Ascending aorta (tissue), 2 donors: ENCODE data around the gene METTL27. TPM values are rescaled to one million over a fixed set of nuclear protein-coding genes. Genes with fewer than 3 reads are reported as not detected.

Source experiments
- DNase-seq, 2 donors: peaks; one replicate each; pipeline ENCODE4 v3.0.0-alpha.2; 2019; ENCODE audit warnings: low spot score in 2 of 2
- H3K27ac ChIP-seq, 2 donors: fragments of 200-600 bp; sonication (generic); one replicate each; pipeline ENCODE4 v1.5.1; 2016 to 2017; ENCODE audit warnings: mild to moderate bottlenecking in 1 of 2
- H3K27me3 ChIP-seq: fragments of 200-600 bp; sonication (generic); one replicate; pipeline ENCODE4 v1.5.1; 2017
- H3K36me3 ChIP-seq, 2 donors: fragments of 200-600 bp; sonication (generic); one replicate each; pipeline ENCODE4 v1.5.1; 2016
- H3K4me1 ChIP-seq, 2 donors: fragments of 200-600 bp; sonication (generic); one replicate each; pipeline ENCODE4 v1.5.1; 2016 to 2017; ENCODE audit warnings: mild to moderate bottlenecking in 1 of 2
- H3K4me3 ChIP-seq, 2 donors: fragments of 200-600 bp; sonication (generic); one replicate each; pipeline ENCODE4 v1.5.1; 2016 to 2017; ENCODE audit warnings: mild to moderate bottlenecking in 1 of 2
- H3K9me3 ChIP-seq, 2 donors: fragments of 200-600 bp; sonication (generic); one replicate each; pipeline ENCODE4 v1.5.1; 2016
- intact Hi-C: fragments of 100-400 bp; cut with DNase I; formaldehyde crosslinking; loops from one replicate; pipeline ENCODE4 v1.15.1; 2023
- total RNA-seq: library from RNA; depleted of rRNA; stranded (reverse); fragments of >200 nt; gene quantifications from one replicate; pipeline ENCODE4 v1.1.0, GENCODE V29; 2016
- TF ChIP-seq, protein P1 (sequence below), 3 experiments: fragments of 200-600 bp in 2 of 3; fragments of 450-650 bp in 1 of 3; sonication (generic) in 2 of 3; IDR thresholded peaks; one replicate each; pipeline ENCODE4 v1.5.1; 2016 to 2019; ENCODE audit warnings: antibody characterized with exemption in 3 of 3, mild to moderate bottlenecking in 1 of 3, moderate library complexity in 1 of 3

METTL27 gene
- total RNA-seq, 1 donor from 2014 or later = not detected

DNA sequence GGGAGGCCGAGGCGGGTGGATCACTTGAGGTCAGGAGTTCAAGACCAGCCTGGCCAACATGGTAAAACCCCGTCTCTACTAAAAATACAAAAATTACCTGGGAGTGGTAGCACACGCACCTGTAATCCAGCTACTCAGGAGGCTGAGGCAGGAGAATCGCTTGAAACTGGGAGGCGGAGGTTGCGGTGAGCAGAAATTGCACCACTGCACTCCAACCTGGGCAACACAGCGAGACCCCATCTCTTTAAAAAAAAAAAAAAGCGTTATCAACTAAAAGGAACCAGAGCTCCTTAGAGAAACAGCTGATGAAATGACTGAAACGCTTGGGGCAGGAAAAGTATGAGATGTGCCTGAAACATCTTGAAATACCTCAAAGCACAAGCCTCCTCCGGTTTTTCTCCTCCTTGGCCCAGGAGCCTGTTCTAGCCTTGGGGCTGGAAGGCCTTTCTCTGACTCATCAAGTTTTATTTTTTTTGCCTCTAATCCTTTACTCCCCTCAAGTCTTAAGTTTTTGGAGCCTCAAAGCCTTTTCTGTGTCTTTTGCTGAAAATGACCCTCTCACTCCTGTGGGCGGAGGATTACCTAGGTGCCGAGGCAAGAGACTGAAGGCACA is 2.6 kb upstream of the METTL27 start:
- no peak overlapping the region for H3K4me3 ChIP-seq
- H3K27me3 ChIP-seq = no peaks in the 10 kb centered on the region
- TF ChIP-seq, protein P1, sequence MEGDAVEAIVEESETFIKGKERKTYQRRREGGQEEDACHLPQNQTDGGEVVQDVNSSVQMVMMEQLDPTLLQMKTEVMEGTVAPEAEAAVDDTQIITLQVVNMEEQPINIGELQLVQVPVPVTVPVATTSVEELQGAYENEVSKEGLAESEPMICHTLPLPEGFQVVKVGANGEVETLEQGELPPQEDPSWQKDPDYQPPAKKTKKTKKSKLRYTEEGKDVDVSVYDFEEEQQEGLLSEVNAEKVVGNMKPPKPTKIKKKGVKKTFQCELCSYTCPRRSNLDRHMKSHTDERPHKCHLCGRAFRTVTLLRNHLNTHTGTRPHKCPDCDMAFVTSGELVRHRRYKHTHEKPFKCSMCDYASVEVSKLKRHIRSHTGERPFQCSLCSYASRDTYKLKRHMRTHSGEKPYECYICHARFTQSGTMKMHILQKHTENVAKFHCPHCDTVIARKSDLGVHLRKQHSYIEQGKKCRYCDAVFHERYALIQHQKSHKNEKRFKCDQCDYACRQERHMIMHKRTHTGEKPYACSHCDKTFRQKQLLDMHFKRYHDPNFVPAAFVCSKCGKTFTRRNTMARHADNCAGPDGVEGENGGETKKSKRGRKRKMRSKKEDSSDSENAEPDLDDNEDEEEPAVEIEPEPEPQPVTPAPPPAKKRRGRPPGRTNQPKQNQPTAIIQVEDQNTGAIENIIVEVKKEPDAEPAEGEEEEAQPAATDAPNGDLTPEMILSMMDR (IDR thresholded peaks at IDR 0.05) = no peak
- H3K4me1 ChIP-seq = peaks cover 0 to 5% of the 10 kb centered on the region in 2 donors
- DNase-seq = no peak
- no peaks in the 10 kb centered on the region for H3K36me3 ChIP-seq
- no peaks in the 10 kb centered on the region for H3K9me3 ChIP-seq
- intact Hi-C loops = no loop called here
- H3K27ac ChIP-seq = no peak overlapping the region

DNA sequence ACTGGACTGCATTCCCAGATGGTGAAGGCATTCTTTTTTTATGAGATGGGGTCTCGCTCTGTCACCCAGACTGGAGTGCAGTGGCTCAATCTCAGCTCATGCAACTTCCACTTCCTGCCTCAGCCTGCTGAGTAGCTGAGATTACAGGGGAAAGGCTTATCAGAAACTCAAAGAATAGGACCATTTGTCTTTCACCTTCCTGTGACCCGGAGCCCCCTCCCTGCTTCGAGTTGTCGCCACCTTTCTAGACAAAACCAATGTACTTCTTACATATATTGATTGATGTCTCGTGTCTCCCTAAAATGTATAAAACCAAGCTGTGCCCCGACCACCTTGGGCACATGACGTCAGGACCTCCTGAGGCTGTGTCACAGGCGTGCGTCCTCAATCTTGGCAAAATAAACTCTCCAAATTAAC is 1.8 kb upstream of the METTL27 start:
- intact Hi-C loops = no loop called here
- TF ChIP-seq, protein P1 (IDR thresholded peaks at IDR 0.05) = no peak
- Histone ChIP-seq H3K9me3 (no peaks in the 10 kb centered on the region), H3K27ac (no peak overlapping the region), H3K27me3 (no peaks in the 10 kb centered on the region), H3K36me3 (no peaks in the 10 kb centered on the region), H3K4me1 (peaks cover 0 to 5% of the 10 kb centered on the region in 2 donors), H3K4me3 (no peak overlapping the region)
- DNase-seq = no peak

DNA sequence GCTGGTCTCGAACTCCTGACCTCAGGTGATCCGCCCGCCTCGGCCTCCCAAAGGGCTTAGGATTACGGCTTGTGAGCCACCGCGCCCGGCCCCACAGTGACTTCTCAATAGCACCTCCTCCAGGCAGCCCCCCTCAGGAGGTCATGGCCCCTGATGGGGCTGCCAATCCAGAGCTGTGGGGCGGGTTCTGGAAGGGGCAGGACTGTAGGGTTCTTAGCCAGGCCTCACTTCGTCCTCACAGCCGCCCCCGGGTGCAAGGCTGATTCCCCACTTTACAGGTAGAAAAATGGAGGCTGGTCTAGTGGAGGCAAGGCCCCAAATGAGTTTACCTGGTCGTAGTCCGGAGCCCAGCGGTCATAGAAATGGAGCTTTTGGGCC is 638 bp downstream of the METTL27 start:
- intact Hi-C loops = loop anchor here (1.0 kb wide), 1 partner anchor 10 kb away; no protein-coding TSS in a partner anchor
- peak overlapping the region in 1 of 2 donors; percentile 68 for H3K27ac ChIP-seq
- TF ChIP-seq, protein P1 (IDR thresholded peaks at IDR 0.05) = no peak

DNA sequence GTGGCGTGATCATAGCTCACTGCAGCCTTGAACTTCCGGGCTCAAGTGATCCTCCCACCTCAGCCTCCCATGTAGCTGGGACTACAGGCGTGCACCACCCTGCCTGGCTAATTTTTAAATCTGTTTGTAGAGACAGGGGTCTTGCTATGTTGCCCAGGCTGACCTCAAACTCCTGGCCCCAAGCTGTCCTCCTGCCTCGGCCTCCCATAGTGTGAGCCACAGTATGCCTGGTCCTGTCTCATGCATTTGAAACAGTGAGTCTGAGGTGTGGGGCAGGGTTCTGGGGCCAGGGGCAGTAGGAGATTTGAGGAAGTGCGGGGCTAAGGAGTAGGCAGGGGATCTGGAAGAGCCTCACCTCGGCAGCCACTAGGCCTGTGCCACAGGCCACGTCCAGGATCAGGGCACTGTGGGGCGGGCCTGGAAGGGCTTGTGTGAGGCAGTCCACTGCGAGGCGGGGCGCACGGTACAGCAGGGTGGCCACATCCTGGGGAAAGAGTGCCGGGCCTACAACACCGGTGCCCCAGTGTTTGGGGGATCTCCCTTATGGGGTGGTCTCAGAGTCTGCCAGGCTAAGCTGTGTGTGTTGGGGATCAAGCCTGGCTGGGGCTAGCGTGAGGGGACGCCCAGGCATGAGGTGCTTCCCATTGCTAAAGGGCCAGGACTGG is 1.5 kb downstream of the METTL27 start:
- Histone ChIP-seq H3K9me3 (no peaks in the 10 kb centered on the region), H3K4me3 (no peak overlapping the region), H3K27ac (no peak overlapping the region), H3K4me1 (peaks cover 0 to 5% of the 10 kb centered on the region in 2 donors), H3K36me3 (no peaks in the 10 kb centered on the region), H3K27me3 (no peaks in the 10 kb centered on the region)
- TF ChIP-seq, protein P1 (IDR thresholded peaks at IDR 0.05) = no peak
- intact Hi-C loops = no loop called here
- DNase-seq = no peak

More for the DNA sequence above, 638 bp downstream of the METTL27 start:
- peaks cover 0 to 5% of the 10 kb centered on the region in 2 donors for H3K4me1 ChIP-seq
- no peaks in the 10 kb centered on the region for H3K9me3 ChIP-seq
- no peak for DNase-seq
- no peaks in the 10 kb centered on the region for H3K36me3 ChIP-seq
- H3K4me3 ChIP-seq = peak overlapping the region; percentile 66 to 89
- H3K27me3 ChIP-seq = no peaks in the 10 kb centered on the region

DNA sequence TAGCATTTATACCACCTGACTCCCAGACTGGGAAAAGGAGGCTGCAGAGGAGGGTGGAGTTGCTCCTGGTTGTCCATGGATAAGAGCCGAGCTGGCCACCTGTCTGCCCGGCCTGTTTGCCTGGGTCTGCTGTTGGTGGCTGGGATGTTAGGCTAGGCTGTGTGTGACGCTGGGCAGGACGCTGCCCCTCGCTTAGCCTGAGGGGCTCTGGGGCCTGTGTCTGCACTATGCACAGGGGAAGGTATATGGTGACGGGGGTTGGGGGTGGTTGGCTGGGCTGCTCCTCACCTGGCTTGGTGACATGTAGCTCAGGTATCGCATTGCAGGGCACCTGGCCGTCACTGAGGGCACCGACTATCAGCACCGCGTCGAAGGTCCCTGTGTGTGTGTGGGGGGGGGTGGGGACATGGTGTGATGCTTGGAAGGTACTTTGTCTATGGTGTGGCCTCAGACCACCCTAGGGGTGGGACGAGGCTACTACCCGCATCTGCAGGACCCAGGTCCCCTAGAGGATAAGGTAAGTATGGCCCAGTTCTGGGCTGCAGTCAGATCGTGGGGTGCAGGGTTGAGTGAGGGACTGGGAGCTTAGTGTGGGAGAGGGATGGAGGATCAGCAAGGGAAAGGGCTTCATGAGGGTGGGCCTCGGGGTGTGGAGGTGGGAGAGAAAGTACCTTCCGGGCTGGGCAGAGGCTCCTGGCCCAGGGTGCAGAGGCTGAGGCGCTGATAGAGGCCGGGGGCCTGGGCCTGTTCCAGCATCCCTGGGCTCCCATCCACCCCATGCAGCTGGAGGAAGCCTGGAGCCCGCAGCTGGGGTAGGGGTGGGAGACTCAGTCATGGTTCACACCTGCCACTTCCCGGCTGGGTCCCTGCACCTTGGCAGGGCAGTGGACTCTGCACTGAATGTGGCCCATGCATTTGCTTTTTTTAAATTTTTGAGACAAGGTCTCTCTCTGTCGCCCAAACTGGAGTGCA is 2.3 kb downstream of the METTL27 start:
- intact Hi-C loops = no loop called here

More for the DNA sequence above, 2.3 kb downstream of the METTL27 start:
- no peak for DNase-seq
- TF ChIP-seq, protein P1 (IDR thresholded peaks at IDR 0.05) = no peak
- Histone ChIP-seq H3K27ac (no peak overlapping the region), H3K4me1 (peaks cover 0 to 5% of the 10 kb centered on the region in 2 donors), H3K27me3 (no peaks in the 10 kb centered on the region), H3K36me3 (no peaks in the 10 kb centered on the region), H3K9me3 (no peaks in the 10 kb centered on the region), H3K4me3 (no peak overlapping the region)
